Amniotic stem cell (primary cell): Measurements from ENCODE around the gene ZNF618.
"Not testable (repeated sequence)": the region's sequence is repeated elsewhere in the genome, so short reads cannot be mapped to it uniquely, and the experiment has no call there.

Source experiments
- DNase-seq: peaks from one replicate; lab custom pipeline; 2025; lab: John Stamatoyannopoulos, UW

ZNF618 gene

DNA sequence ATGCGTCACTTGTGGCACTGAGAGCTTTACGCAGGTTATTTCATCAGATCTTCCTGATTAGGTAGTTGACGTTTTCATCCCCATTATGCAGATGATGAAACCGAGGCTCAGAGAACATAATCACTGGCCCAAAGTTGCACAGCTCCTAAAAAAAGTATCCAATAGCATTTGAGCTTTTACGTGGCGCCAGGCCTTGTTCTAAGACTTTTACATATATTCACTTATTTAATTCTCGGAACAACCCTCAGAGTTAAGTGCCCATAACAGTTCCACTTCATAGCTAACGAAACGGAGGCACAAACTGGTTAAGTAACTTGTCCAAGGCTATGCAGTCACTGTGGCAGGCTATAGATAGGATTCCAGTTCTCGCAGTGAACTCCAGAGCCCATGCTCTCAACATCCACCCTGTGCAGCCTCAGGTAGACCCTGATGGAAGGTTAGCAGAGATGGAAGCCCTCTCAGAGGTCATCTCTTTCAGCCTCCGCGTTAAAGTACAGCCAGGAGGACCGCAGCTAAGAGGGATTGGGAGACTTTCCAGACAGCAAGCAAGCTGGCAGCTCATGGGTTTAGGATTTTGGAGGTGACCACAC lies 162.7 kb downstream of the ZNF618 start:
- DNase-seq, result no peak

DNA sequence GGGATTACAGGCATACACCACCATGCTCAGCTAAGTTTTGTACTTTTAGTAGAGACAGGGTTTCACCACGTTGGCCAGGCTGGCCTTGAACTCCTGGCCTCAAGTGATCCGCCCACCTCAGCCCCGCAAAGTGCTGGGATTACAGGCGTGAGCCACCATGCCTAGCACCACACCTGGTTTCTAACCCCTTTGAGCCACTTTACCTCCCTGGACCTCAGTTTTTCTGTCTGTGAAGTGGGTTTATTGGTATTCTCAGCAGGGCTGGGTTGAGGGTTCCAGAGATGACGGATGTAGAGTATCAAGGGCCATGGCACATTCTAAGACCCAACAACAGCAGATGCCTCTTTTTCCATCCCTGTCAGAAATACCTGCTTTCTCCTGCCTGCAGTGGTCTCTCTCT lies 163.4 kb downstream of the ZNF618 start:
- DNase-seq, result no peak

DNA sequence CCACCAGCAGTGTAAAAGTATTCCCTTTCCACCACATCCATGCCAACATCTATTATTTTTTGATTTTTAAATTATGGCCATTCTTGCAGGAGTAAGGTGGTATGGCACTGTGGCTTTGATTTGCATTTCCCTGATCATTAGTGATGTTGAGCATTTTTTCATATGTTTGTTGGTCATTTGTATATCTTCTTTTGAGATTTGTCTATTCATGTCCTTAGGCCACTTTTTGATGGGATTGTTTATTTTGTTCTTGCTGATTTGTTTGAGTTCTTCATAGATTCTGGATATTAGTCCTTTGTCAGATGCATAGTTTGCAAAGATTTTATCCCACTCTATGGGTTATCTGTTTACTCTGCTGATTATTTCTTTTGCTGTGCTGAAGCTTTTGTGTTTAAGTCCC lies 167.6 kb downstream of the ZNF618 start:
- not testable (repeated sequence) for DNase-seq

DNA sequence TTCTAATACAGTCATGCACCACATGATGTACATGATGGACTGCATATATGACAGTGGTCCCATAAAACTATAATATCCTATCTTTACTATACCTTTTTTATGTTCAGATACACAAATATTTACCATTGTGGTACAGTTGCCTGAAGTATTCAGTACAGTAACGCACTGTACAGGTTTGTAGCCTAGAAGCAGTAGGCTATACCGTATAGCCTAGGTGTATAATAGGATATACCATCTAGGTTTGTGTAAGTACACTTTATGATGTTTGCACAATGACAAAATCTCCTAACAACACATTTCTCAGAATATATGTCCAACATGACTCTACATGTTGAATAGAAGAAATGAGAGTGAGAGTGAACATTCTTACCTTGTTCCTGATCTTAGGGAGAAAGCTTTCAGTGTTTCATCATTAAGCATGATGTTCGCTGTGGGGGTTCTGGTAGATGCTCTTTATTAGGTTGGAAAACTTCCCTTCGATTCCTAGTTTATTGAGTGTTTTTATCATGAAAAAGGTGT lies 170.2 kb downstream of the ZNF618 start:
- DNase-seq, result no peak

DNA sequence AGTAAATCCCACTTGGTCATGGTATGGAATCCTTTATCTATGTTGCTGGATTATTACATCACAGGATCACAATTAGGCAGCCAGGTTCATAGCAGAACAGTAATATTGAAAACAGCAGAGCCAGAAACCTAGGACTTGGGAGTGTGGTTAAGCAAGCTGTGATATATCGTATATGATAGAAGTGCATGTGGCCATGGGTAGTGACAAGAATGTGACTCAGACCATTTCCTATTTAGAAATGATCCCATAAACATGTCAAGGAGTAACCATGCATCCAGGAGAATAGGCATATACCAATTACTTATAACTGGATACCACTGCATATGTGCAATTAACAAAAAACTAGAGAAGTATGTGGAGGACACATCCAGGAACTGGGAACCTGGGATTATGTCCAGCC lies 170.8 kb downstream of the ZNF618 start:
- DNase-seq, result no peak

DNA sequence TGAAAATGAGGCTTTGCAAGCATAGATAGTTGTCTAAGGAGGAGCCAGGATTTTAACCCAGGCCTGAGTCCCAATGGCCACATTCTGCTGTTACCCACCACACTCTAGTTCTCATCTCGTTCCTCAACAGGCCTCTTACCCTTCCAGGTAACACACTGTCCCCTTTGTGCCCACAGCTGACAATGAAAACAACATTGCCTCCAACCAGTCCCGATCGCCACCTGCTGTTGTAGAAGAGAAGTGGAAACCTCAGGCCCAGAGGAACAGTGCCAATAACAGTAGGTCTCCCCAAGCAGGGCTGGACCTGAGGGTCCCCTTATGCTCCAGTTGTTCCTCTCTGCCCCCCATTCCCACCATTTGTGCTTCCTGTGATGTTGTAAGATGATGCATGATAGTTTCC lies 171.6 kb downstream of the ZNF618 start:
- no peak for DNase-seq

DNA sequence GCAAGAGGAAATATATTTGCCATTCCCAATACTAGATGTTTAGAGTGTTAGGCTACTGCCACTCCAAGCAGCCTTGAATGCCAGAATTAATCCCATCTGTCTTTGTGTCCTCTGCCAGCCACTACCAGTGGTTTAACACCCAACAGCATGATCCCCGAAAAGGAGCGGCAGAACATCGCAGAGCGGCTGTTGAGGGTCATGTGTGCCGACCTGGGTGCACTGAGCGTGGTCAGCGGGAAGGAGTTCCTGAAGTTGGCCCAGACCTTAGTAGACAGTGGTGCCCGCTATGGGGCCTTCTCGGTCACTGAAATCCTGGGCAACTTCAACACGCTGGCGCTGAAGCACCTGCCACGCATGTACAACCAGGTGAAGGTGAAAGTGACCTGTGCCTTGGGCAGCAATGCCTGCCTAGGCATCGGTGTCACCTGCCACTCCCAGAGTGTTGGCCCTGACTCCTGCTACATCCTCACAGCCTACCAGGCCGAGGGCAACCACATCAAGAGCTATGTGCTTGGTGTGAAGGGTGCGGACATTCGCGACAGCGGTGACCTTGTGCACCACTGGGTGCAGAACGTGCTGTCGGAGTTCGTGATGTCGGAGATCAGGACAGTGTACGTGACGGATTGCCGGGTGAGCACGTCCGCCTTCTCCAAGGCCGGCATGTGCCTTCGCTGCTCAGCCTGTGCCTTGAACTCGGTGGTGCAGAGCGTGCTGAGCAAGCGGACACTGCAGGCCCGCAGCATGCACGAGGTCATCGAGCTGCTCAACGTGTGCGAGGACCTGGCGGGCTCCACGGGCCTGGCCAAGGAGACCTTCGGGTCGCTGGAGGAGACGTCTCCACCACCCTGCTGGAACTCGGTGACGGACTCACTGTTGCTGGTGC lies 172.7 kb downstream of the ZNF618 start:
- DNase-seq, result no peak

DNA sequence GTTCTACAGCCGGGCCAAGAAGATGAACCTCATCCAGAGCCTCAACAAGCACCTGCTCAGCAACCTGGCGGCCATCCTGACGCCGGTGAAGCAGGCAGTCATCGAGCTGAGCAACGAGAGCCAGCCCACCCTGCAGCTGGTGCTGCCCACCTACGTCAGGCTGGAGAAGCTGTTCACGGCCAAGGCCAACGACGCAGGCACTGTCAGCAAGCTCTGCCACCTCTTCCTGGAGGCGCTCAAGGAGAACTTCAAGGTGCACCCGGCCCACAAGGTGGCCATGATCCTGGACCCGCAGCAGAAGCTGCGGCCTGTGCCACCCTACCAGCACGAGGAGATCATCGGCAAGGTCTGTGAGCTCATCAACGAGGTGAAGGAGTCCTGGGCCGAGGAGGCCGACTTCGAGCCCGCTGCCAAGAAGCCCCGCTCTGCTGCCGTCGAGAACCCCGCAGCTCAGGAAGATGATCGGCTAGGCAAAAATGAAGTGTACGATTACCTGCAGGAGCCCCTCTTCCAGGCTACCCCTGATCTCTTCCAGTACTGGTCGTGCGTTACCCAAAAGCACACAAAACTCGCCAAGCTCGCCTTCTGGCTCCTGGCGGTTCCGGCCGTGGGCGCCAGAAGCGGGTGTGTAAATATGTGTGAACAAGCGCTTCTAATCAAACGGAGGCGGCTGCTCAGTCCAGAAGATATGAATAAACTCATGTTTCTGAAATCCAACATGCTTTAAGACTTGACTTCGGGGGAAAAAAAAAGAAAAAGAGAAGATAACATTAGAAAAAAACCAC lies 173.5 kb downstream of the ZNF618 start:
- no peak for DNase-seq

DNA sequence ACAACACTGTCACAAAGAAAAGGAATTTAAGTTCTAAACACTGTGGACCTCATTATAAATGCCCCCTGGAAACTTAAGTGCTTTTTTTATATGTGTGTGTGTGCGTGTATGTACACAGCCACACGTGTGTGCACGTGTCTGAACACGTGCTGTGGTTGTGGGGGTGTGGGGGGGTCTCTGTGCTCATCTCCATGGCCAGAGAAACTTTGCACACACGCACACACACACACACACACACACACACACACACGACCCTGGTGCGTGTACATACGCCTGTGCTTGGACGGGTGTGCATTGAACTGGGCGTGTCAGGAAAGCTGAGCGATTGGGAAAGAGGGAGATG lies 174.1 kb downstream of the ZNF618 start:
- DNase-seq, result no peak

DNA sequence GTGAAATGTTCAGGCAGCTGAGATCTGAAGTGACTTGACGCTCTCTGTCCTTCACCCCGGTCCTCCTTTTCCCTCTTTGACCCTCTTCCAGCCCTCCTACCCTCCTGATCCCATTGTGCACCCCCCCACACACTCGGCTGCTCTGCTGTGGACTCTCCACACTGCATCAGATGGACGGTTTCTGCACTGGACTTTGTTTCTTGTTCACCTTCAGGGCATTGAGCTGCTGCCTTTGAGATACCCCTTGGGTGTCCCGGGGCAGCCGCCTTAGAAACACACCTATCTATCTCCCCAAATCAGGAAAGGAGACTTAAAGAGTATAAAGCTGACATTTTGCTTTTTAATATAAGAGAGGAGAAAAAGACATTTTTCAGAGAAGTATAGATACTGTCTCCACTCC lies 174.5 kb downstream of the ZNF618 start:
- no peak for DNase-seq

DNA sequence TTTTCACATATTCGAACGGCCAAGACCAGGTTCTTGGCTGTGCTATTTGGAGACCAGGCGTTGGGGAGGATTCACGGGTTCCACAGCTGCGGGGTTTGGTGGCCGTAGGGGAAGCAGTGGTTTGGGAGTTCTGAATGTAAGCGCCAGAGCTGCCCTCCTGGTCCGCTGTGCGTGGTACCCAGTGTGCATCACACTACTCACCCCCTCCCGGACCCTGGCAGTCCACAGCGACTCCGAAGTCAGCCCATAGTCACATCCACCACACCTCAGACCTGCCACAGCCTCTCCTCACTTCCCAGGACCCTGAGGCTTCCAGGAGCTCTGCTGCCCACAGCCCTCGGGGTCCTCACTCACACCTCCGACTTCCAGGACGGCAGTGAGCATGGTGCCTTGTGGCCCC lies 175.2 kb downstream of the ZNF618 start:
- DNase-seq, result no peak

DNA sequence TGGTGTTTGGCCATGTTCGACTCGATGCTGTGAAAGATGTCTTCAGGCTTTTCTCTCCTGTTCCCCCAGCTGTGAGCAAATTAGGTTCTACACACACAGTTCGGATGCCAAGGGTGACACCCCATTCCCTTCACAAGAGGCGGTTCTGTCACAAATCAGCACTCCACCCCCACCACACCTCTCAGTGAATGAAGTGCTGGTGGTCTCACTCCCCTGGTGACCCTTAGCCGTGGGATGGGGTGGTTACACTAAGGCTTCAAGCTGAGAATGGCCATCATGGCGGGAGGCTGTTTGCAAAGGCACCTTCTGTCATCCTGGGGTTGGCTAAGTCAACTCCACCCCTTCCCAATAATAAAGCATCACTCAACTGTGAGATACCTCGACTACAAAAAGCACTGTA lies 175.6 kb downstream of the ZNF618 start:
- DNase-seq, result no peak

DNA sequence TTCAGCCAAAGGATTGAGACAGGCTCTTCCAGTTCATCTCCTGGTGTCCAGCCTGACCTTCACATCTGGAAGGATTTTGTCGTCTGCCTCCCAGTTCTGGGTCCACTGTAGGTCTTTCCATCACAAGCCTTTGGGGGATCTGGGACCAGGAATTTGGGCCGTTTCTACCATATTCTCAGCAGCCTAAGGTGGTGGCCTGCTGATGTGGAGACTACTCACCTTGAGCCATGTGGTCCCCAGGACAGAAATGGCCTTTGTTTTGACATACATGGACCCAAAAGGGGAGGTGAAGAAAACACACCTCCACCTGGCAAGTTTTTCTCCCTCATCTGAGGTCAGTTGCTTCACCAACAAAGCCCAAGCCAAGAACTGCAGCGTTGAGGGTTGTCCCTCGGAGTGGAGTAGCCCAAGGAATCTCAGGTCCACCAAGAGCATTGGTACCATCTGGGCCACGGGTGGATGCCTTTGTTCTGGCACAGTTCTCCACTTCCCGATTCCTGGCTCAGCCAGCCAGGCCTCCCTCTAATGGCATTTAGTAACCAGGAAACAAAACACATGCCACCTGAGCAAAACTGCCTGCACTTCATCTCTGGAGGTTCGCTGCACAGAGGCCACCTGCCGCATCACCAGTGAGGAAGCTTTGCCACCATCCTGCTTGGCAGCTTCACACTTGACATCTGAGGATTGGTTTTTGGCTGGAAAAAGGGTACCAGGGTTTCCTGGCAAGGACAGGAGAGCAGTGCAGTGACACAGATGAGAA lies 177.3 kb downstream of the ZNF618 start:
- no peak for DNase-seq

DNA sequence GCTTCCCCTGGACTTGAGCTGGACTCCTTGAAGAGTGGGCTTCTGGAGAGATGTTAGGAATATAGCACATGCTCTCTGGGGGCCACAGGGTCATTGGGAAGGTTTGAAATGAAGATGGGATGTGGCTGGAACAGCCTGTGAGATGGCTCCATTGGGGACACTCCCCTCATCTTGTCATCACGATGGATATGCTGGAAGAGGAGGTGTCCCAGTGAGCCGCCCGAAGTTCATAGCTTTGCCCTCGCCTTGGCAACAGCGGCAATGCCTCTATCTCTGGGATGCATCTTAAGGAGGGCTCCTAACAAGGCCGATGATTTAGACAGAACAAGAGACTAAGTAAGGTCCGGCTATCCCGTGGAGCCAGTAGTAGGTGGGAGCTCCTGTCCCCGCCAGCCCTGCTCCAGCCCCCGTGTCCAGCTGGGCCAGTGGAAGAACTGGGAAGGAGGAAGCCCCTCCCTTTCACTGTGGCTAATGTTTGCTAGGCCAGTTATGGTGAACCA lies 178.1 kb downstream of the ZNF618 start:
- no peak for DNase-seq

DNA sequence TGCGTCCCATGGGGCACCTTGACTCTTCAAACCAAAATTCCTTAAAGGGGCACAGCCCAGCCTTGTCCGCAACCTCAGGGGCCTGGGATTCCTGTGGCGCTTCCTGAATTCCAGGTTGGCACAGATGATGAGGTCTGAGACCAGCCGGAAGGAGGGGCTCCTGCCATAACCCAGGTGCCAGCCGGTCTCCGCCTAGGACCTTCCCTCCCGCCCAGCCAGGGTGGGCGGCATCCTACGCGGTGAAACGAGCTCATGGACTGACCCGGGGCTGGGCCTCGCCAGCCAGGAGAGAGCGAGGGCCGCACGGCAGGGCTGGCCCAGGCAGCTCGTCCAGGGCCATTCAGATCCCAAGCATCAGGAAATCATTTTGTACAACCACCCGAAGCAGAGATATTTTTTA lies 179.0 kb downstream of the ZNF618 start:
- DNase-seq, result no peak

DNA sequence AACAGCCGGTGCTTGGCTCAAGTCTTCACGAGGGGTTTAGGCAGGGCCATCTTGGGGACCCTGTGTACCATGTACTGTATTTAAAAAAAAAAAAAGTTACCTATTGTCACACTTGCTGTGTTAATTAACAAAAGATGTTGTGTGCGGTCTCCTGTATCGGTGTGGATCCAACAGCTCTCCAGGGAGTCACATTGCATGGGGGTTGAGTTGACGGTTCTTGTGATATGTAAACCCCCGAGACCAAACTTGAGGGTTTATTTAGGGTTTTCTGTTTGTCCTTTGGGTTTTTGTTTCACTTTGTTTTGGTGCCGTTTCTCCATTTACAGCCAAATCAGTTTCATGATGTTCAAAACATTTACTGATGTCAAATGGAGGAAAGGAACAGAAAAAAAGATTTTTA lies 179.8 kb downstream of the ZNF618 start:
- no peak for DNase-seq

DNA sequence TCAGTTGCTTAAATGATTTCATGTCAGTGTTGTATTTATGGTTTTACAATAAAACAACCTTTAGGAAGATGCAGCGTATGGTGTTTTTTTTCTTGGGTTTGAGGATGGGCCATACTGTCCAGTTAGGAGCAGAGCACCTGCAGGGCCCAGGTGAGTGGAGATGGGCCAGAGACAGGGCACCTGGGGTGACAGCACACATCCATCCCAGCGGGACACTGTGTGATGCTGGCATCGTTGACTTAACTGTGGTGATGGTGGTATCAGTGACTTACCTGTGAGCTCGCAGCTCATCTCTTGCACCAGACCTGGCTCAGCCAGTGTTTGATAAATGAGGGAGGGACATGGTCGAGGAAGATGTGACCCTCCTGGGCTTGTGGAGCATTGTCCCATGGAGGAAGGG lies 180.4 kb downstream of the ZNF618 start:
- no peak for DNase-seq

DNA sequence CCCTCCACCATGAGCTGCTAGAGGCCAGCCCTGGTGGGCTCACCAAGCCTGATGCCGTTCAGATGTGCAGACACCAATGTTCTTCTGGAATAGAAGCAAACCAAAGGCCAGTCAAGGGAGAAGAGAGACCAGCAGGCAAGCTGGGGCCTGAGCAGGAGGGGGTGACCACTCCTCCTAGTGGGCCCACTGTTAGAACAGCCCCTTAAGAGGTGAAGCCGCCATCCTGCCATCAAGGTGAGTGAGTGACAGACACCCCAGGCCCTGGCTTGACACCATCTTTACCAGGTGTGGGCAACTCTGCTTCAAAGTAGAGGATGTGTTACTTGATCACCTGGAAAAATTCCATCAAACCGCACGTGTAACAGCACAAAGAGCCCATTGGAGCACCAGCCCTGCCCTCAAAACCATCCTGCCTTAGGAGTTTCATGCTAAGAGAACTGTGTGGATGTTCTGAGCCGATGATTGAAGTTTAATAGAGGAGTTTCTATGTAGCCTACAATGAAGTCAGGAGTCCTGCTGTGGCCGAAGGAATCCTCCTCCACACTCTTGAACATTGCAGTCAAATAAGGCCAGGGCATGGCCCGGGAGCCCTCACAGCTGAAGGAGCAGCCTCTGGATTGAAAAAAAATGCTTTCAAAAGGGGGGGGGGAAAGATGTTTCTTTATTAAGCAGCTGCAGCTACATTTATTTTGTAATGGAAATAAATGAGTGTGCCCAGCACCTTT lies 181.2 kb downstream of the ZNF618 start:
- DNase-seq, result no peak

DNA sequence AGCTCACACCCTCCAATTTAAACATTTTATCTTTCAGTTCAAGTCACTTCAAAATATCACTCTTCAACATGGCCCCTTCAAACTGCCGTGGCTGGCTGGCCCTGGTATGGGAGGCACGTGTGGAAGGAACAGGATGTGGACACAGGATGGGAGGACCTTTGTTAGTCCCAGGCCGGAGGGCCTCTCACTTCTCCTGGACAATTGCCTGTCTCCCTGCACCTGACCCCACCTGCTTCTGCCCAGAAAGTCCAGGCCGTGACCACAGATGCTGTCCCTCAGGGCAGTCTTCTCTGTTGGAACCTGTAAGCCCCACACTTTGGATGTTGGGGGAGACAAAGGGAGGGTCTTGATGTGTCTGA lies 182.6 kb downstream of the ZNF618 start:
- DNase-seq, result no peak

DNA sequence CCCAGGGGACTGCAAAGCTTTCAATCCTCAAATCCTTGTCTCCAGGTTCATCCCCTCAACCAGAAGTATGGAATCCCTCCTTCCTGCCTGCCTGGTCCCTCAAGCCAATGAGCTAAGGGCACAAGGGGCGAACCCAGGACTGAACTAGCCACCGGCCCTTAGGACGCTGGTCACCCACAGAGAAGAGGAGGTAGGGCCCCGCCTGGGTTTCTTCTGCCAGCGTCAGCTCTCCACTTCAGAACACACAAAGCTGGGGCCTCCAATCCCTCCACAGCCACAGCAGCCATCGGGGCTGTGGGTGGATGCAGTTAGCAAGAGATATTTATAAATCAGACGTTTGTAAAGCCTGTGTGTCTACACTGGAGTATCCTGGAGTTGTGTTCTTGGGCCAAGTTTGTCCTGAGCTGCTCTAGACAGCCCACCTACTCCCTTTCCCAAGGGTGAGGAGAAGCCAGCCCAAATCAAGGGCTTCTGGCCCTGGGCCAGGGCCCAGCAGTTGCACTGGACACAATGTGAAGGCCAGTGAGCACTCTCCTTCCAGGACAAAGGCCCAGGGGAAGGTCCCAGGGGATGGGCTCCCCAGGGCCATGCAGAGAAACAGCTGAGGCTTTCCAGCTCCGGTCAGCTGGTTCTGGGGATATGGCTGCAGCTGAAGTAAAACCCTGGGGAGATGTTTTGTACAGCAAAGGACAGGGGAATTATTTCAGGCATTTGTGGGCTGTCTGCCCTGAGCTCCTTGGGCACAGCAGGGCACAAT lies 183.1 kb downstream of the ZNF618 start:
- DNase-seq, result no peak

DNA sequence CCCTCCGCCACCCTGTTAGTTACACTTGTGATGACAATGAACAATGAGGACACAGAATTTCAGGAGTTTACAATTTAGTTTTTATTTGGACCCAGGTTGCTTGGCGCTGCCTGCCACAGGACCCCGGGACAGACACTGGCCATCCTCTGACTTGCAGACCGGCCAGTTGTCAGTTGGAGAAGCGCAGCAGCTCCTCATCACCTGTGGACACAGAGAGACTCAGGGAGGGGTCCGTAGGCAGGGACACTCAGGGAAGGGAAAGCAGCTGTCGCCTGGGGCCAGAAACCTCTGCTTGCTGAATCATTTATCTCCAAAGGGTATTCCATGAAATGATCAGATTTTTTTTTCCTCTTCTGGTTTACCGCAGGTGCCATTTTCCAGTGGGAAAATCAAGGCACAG lies 184.0 kb downstream of the ZNF618 start:
- DNase-seq, result no peak
